Gastrocnemius medialis (tissue), 4 donors: ENCODE data around the gene RNF220. TPM values are rescaled to one million over a fixed set of nuclear protein-coding genes. Genes with fewer than 3 reads are reported as not detected.

Experiments used
- ATAC-seq, 2 donors: fragments of 150-250 bp; one replicate each; pipeline ENCODE4 v1.9.1; 2016
- DNase-seq, 2 donors: peaks; one replicate each; pipeline ENCODE4 v3.0.0-alpha.2; 2019
- H3K27ac ChIP-seq, 4 donors: fragments of 200-600 bp; sonication (generic); 1 replicate in 1 of 4; 2 replicates in 3 of 4; pipeline ENCODE4 v1.5.1; 2016 to 2018; ENCODE audit warnings: mild to moderate bottlenecking in 2 of 4, moderate library complexity in 1 of 4
- H3K27me3 ChIP-seq, 3 donors: fragments of 200-600 bp; sonication (generic) in 2 of 3; 1 replicate in 1 of 3; 2 replicates in 2 of 3; pipeline versions ENCODE4 v1.5.1 to v1.6.0; 2016 to 2019; ENCODE audit warnings: mild to moderate bottlenecking in 1 of 3, moderate library complexity in 1 of 3
- H3K36me3 ChIP-seq, 2 donors: fragments of 200-600 bp; sonication (generic) in 1 of 2; one replicate each; pipeline ENCODE4 v1.5.1; 2017 to 2018
- H3K4me1 ChIP-seq, 2 donors: fragments of 200-600 bp; sonication (generic) in 1 of 2; one replicate each; pipeline ENCODE4 v1.5.1; 2016 to 2017; ENCODE audit warnings: mild to moderate bottlenecking in 2 of 2
- H3K4me3 ChIP-seq, 4 donors: fragments of 200-600 bp; sonication (generic) in 3 of 4; 1 replicate in 1 of 4; 2 replicates in 3 of 4; pipeline ENCODE4 v1.5.1; 2016 to 2019; ENCODE audit warnings: mild to moderate bottlenecking in 2 of 4
- H3K9me3 ChIP-seq, 3 donors: fragments of 200-600 bp; sonication (generic) in 2 of 3; 1 replicate in 1 of 3; 2 replicates in 2 of 3; pipeline ENCODE4 v1.5.1; 2016 to 2019
- POLR2A ChIP-seq, 2 donors: fragments of 450-650 bp; IDR thresholded peaks; one replicate each; pipeline ENCODE4 v1.6.1; 2017; ENCODE audit warnings: antibody characterized with exemption in 2 of 2, mild to moderate bottlenecking in 2 of 2, moderate library complexity in 2 of 2
- in situ Hi-C, 4 donors: fragments of 200-750 bp; cut with MboI; loops; one replicate each; pipeline versions ENCODE4 v1.15.0 to v1.8.0; 2017; ENCODE audit warnings: low sequenced_read_pairs in 4 of 4
- intact Hi-C: fragments of 100-400 bp; cut with DNase I; formaldehyde crosslinking; loops from one replicate; pipeline ENCODE4 v1.15.1; 2023; ENCODE audit warnings: low total_unique reads
- total RNA-seq, 4 donors: library from RNA; depleted of rRNA; stranded (reverse); fragments of >200 nt; gene quantifications; one replicate each; pipeline versions ENCODE4 v1.1.0 to v1.2.3, GENCODE V29; 2016
- TF ChIP-seq, protein P1 (sequence below), 5 experiments: fragments of 450-650 bp in 3 of 5; fragments of 200-600 bp in 2 of 5; sonication (generic) in 2 of 5; IDR thresholded peaks in 4 of 5; conservative IDR thresholded peaks in 1 of 5; 1 replicate in 4 of 5; 2 replicates in 1 of 5; pipeline ENCODE4 v1.5.1; 2016 to 2019; ENCODE audit warnings: antibody characterized with exemption in 5 of 5, mild to moderate bottlenecking in 3 of 5, moderate library complexity in 3 of 5

RNF220 gene
- total RNA-seq, 4 donors from 2014 or later, result 91.2 to 172 (median 128) TPM

DNA sequence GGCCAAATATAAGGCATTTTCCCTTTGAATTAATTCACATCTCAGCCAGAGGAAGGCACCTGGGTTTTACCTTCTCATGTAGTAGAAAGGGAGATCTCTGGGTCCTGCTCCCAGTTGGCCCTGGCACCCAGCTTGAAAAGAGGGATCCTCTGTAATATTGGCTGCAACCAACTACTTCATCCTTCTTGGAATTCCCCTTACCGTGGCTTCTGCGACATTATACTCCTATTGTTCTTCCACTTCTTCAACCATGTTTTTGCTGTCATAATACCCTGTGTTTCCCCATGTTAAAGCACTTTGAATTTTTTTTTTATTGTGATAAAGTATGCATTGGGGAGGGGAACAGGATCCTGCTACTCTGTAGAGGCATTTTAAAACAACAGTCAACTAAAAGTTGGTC is 26.8 kb downstream of the RNF220 start:
- Histone ChIP-seq H3K27ac (no peak overlapping the region), H3K4me1 (no peaks in the 10 kb centered on the region), H3K27me3 (peaks cover 0 to 33% (median 19%) of the 10 kb centered on the region in 3 donors), H3K9me3 (no peaks in the 10 kb centered on the region), H3K4me3 (no peak overlapping the region), H3K36me3 (no peaks in the 10 kb centered on the region)
- no peak for DNase-seq
- TF ChIP-seq, protein P1, sequence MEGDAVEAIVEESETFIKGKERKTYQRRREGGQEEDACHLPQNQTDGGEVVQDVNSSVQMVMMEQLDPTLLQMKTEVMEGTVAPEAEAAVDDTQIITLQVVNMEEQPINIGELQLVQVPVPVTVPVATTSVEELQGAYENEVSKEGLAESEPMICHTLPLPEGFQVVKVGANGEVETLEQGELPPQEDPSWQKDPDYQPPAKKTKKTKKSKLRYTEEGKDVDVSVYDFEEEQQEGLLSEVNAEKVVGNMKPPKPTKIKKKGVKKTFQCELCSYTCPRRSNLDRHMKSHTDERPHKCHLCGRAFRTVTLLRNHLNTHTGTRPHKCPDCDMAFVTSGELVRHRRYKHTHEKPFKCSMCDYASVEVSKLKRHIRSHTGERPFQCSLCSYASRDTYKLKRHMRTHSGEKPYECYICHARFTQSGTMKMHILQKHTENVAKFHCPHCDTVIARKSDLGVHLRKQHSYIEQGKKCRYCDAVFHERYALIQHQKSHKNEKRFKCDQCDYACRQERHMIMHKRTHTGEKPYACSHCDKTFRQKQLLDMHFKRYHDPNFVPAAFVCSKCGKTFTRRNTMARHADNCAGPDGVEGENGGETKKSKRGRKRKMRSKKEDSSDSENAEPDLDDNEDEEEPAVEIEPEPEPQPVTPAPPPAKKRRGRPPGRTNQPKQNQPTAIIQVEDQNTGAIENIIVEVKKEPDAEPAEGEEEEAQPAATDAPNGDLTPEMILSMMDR (IDR thresholded peaks at IDR 0.05 in 4 of 5, conservative IDR thresholded peaks at IDR 0.05 in 1 of 5), result no peak
- no peak for TF ChIP-seq POLR2A (IDR thresholded peaks at IDR 0.05)
- in situ Hi-C loops (no loop called here), intact Hi-C loops (no loop called here)
- no peak for ATAC-seq

DNA sequence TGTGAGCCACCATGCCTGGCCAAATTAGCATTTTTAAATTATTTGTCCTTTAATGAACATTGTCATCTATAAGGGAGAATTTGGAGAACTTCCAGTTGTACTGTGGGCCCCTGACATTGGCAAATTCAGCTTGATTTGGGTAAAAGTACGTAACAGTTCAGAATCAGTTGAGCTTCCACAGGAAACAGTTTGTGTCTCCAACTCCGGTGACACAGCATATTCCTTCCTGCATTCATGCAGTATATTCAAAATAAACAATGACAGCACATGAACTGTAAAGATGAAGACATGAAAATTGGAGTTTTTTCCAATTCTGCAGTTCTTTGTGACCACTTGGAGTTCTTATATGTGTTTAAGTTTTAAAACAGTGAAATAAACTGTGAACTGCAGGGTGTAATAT is 28.2 kb downstream of the RNF220 start:
- in situ Hi-C loops (no loop called here), intact Hi-C loops (no loop called here)
- ATAC-seq, result no peak

DNA sequence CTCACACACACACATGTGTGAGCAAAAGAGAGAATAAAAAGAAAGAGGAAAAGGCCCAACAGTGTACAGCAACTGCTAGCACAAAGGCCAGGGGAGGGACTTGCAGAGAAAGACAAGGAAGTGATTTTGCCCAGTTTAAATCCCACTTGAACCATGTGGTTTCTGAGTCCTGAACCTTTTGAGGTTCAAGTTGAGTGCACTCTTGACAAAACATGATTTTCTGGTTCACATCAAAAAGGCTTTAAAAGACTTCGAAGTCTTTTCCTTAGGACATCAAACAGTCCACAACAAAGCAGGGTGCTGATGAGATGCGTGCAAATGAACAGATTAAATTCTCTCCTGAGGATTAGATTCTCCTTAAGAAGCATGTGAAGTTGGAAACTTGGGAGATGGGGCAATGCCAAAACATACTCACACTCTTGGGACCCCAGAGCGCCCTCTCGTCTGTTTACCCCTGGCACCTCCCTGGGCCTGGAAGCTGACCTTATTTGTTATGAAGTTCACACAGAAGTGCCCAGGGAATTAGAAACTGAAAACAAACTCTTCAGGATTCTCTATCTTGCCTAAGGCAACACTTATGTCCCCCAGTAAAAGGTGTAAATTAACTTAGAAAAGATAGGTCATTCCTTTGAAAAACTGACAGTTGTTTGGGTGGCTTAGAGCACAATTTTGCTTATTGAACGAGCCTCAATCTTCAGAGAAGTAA is 31.5 kb downstream of the RNF220 start:
- intact Hi-C loops, result no loop called here

More for the DNA sequence above, 28.2 kb downstream of the RNF220 start:
- Histone ChIP-seq H3K9me3 (no peaks in the 10 kb centered on the region), H3K27ac (no peak overlapping the region), H3K36me3 (no peaks in the 10 kb centered on the region), H3K4me1 (no peaks in the 10 kb centered on the region), H3K27me3 (peaks cover 0 to 22% (median 15%) of the 10 kb centered on the region in 3 donors), H3K4me3 (no peak overlapping the region)
- DNase-seq, result no peak
- TF ChIP-seq, protein P1 (IDR thresholded peaks at IDR 0.05 in 4 of 5, conservative IDR thresholded peaks at IDR 0.05 in 1 of 5), result no peak
- TF ChIP-seq POLR2A (IDR thresholded peaks at IDR 0.05), result no peak

DNA sequence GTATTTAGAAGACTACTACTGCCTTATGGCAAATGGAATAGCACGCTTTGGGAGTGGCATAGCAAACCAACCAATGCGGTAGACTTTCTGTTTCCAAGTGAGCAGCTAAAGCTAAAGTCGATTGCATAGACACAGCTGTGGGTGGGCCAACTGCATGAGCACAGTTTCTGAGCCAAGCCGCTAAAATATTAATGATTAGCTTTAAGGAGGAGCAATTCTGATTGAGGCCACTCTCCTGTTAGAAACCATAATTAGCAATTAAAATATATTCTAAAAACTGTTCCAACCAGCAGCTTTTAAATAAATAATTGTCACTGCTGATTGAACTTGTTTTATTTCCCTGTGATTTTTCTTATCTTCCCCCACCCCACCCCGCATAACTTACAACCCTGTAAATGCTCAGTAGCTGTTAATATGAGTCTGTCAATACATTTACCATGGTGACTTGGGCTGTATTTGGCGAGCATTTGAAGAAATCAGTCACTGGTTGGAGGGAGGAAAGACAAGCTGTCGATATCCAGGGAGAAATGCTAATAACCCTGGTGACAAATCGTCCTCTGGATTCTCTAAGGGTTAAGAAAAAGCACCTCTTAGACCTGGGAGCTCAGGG is 32.2 kb downstream of the RNF220 start:
- Histone ChIP-seq H3K4me1 (no peaks in the 10 kb centered on the region), H3K36me3 (no peaks in the 10 kb centered on the region), H3K27ac (no peak overlapping the region), H3K27me3 (no peaks in the 10 kb centered on the region), H3K4me3 (no peak overlapping the region), H3K9me3 (no peaks in the 10 kb centered on the region)
- ATAC-seq (no peak), DNase-seq (no peak)
- in situ Hi-C loops (no loop called here), intact Hi-C loops (no loop called here)
- TF ChIP-seq POLR2A (IDR thresholded peaks at IDR 0.05), result no peak
- TF ChIP-seq, protein P1 (IDR thresholded peaks at IDR 0.05 in 4 of 5, conservative IDR thresholded peaks at IDR 0.05 in 1 of 5), result no peak

More for the DNA sequence above, 31.5 kb downstream of the RNF220 start:
- peaks cover 0 to 4% (median 0%) of the 10 kb centered on the region in 3 donors for H3K27me3 ChIP-seq
- no peak for ATAC-seq
- TF ChIP-seq, protein P1 (IDR thresholded peaks at IDR 0.05 in 4 of 5, conservative IDR thresholded peaks at IDR 0.05 in 1 of 5), result no peak
- no peak for TF ChIP-seq POLR2A (IDR thresholded peaks at IDR 0.05)
- DNase-seq, result no peak
- H3K4me3 ChIP-seq, result no peak overlapping the region
- no peaks in the 10 kb centered on the region for H3K9me3 ChIP-seq
- in situ Hi-C loops, result no loop called here
- H3K36me3 ChIP-seq, result no peaks in the 10 kb centered on the region
- H3K27ac ChIP-seq, result no peak overlapping the region
- no peaks in the 10 kb centered on the region for H3K4me1 ChIP-seq
